HG03442 (cell line): ENCODE measurements around the gene CERS4.
A peak's percentile ranks its signal among the peaks of the same experiment; 100 is the strongest.
"Not testable (repeated sequence)": the region's sequence is repeated elsewhere in the genome, so short reads cannot be mapped to it uniquely, and the experiment has no call there.

ENCODE experiments used
- ATAC-seq: cut with Tn5 transposase; IDR thresholded peaks from one replicate; pipeline ENCODE4 v1.9.1; 2021; ENCODE audit warnings: mild to moderate bottlenecking, moderate library complexity; ENCODE audit not compliant: unreplicated experiment

CERS4 gene, protein sequence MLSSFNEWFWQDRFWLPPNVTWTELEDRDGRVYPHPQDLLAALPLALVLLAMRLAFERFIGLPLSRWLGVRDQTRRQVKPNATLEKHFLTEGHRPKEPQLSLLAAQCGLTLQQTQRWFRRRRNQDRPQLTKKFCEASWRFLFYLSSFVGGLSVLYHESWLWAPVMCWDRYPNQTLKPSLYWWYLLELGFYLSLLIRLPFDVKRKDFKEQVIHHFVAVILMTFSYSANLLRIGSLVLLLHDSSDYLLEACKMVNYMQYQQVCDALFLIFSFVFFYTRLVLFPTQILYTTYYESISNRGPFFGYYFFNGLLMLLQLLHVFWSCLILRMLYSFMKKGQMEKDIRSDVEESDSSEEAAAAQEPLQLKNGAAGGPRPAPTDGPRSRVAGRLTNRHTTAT

DNA sequence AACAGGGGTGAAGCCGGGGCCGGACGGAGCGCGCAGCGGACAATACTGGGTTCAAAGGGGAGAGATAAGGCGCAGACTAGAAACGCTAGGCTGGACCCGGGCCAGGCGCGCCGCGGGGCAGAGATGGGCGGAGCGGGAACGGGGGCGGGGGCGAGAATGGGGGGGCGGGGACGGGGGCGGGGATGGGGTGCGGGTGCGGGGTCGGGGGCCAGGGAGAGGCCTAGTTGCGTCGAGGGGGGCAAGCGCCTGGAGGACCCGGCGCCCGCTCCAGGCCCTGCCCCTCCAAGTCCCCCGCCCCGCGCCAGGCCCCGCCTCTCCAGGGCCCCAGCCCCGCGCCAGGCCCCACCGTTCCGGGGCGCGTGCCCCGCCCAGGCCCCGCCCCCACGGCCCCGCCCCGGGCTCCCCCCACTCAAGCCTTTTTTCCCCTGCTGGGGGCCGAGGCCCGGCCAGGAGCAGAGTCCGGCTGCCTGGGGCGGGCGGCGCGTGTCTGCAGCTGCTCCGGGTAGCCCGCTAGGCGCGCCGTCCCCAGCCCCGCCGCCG, at the start of gene CERS4:
TSS of gene CERS4 (plus strand) at position 449 of the 540 bp plus-strand sequence. CDS start 41,707 bp downstream, outside the sequence.
- peak; percentile 52 for ATAC-seq

DNA sequence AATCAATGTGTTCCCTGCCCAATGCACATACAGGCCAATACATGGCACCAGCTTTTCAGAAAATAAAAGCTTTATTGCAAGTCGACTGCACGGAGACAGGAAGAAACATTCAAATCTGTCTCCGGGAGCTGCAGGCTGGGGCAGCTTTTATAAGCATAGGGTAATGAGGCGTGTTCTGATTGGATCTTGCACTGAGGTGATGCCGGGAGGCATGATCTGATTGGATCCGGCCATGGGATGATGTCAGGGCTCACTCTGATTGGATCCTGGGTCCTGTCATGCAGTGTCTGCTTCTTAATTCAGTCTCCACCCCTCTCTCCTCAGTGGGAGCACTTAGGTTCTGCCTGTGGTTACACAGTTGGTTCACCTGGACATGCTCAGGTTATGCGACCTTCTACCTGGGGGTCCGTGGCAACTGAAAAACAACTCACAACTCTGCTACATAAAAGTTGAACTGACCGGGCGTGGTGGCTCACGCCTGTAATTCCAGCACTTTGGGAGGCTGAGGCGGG, 48.0 kb upstream of the CERS4 start:
- ATAC-seq = no peak

DNA sequence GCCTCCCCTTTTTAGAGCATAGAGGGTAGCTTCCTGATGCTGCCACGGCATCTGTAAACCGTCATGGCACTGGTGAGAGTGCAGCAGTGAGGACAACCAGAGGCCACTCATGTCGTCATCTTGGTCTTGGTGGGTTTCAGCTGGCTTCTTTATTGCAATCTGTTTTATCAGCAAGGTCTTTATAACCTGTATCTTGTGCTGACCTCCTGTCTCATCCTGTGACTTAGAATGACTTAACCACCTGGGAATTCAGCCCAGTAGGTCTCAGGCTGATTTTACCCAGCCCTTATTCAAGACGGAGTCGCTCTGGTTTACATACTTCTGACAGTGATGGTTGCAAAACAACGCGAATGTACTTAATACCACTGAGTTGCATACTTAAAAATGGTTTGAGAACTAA, 45.4 kb upstream of the CERS4 start:
- no peak for ATAC-seq

DNA sequence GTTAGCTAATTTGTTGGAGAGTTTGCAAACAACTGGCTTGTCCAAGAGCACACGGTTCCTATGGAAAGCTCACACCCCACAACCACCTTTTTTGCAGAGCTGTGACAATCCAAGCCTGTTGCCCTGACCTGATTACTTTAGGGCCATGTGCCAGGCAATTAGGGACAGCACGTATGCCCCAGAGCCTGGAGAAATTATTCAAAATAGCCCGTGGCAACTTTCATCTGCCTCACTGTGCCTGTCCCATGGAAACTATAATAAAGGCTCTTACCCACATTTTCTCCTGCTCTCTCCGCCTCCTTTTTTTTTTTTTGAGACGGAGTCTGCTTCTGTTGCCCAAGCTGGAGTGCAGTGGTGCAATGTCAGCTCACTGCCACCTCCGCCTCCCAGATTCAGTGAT, 41.2 kb upstream of the CERS4 start:
- ATAC-seq = no peak

DNA sequence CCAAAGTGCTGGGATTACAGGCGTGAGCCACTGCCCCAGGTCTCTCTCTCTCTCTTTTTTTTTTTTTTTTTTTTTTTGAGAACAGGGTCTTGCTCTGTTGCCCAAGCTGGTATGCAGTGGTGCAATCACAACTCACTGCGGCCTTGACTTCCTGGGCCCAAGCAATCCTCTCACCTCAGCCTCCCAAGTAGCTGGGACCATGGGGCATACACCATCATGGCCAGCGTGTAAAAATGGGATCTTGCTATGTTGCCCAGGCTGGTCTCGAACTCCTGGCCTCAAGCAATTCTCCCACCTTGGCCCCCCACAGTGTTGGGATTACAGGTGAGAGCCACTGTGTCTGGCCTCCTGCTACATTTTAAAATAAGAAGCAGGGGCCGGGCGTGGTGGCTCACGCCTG, 40.6 kb upstream of the CERS4 start:
- no peak for ATAC-seq

DNA sequence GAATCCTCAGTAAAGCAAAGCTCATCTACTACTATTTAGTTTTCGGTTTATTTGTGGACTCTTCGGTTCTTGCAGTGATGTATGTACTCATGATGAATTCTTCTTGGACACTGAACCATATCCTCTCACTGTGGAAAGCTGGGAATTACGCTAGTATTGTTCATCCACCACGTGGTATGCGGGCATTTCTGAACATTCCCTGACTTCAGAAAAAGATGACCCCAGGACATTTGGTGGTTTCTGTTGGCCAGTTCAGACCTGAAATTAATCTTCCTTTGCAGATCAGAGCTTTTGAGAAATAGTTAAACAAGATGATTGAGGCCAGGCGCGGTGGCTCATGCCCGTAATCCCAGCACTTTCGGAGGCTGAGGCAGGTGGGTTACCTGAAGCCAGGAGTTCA, 34.5 kb upstream of the CERS4 start:
- no peak for ATAC-seq

DNA sequence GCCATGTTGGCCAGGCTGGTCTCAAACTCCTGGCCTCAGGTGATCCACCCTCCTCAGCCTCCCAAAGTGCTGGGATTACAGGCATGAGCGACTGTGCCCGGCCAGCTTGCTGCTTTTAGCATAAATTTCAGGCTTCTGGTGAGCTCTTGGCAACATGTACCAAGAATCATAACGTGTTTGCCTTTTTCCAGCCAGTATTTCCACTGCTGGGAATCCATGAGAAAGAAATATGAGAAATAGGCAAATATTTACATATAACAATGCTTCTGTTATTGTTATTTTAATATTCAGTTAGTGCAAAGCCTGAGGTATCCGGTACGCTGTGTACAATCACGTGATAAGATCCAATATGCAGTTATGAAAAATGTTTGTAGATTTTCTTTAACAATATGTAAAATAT, 29.2 kb upstream of the CERS4 start:
- ATAC-seq = no peak

DNA sequence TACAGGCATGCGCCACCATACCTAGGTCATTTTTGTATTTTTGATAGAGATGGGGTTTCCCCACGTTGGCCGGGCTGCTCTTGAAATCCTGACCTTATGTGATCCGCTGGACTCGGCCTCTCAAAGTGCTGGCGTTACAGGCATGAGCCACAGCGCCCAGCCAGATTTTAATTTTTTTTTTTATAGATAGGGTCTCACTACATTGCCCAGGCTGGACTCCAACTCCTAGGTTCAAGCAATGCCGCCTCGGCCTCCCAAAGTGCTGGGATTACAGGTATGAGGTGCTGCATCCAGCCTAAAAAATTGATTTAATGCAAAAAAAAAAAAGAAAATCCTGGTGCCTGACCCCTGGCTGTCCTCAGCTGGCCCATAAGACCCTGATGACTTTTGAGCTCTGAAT, 24.9 kb upstream of the CERS4 start:
- ATAC-seq = no peak

DNA sequence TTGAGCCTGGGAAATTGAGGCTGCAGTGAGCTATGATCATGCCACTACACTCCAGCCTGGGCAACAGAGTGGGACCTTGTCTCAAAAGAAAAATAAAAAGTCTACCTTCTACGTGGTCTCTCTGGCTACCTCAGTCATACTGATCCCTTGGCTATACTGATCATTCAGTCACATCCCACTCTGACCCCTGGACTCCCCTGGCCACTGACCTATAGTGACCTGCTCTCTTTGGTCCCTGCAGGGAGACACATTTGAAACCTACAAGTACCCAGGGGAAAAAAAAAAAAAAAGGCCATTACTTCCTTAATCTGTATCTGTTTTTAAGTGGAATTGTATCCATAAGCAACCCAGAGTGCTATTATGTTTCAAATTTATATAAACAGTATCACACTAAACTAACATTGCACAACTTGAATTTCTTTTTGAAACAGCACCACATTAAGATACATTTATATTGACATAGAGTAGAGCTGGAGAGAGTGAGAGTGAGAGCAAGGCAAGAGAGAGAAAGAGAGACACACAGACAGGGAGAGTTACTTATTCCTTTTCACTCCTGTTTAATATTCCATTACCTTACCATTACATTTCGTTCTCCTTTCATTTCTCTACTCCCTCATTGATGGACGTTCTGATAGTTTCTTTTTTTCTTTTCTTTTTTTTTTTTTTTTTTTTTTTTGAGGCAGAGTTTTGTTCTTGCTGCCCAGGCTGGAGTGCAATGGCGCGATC, 23.7 kb upstream of the CERS4 start:
- no peak for ATAC-seq

DNA sequence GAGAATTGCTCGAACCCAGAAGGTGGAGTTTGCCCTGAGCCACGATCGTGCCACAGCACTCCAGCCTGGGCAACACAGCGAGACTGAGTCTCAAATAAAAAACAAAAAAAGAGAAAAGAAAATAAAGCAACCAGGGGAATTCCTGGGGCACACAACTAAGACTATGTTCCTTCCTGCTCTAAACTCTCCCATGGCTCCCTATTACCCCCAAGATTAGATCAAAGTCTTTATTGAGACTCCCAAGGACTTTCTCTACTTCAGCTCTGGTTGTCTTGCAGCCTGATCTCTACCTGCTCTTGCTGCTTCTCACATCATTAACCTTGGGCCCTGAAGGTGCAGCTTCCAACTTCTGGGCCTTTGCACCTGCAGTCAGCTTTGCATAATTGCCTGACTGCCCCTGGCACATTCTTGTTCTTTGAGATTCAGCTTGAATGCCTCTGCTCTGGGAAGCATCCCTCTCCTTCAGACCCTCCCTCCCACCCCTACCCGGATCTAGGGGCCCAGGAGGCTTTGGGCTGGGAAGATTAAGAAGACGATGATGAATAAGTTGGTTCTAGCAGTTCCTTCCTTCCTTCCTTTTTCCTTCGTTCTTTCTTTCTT, 16.8 kb upstream of the CERS4 start:
- ATAC-seq = no peak

DNA sequence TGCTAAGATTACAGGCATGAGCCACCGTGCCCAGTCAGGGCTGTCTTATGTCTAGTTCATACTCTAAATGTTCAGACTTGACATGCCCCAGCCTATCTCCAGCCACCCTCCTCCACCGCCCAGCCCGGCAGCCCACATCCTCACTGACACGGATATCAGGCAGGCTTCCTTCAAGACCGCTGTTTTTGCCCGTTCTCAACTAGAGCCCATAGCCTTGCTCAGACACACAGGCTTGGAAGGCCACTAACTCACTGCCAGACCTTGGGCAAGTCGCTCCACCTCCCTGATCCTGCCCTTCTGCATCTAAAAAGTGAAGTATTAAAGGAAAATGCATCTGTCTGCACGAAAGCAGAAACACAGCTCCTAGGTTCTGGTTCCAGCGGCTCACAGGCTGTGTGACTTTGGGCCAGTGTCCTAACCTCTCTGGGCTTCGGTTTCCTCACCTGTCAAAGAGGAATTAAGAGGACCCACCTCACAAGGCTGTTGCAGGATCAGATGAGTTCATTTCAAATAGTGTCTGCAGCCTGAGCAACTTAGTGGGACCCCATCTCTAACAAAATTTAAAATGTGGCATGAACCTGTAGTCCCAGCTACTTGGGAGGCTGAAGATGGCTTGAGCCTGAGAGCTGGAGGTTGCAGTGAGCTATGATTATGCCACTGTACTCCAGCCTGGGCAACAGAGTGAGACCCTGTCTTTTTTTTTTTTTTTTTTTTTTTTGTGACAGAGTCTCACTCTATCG, 14.5 kb upstream of the CERS4 start:
- ATAC-seq = no peak

DNA sequence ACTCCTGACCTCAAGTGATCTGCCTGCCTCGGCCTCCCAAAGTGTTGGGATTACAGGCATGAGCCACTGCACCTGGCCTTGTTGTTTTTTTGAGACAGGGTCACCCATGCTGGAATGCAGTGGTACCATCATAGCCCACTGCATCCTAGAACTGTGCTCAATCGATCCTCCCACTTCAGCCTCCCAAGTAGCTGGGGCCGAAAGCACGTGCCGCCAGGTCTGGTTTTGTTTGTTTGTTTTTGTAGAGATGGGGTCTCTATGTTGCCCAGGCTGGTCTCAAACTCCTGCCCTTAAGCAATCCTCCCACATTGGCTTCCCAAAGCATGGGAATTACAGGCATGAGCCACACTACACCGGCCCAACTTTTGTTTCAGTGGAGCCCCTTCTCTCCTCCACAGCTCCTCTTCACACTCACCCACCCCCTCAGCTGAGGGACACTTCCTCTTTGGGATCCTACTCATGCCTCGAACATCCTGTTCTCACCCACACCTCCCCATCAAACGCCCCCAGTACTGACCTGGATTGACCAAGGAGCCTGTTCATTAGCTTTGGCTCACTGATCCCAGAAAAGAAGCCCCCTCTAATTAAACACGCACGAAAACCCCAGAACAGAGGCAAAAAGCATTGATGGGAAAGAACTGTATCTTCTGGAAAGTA, 12.8 kb upstream of the CERS4 start:
- no peak for ATAC-seq

DNA sequence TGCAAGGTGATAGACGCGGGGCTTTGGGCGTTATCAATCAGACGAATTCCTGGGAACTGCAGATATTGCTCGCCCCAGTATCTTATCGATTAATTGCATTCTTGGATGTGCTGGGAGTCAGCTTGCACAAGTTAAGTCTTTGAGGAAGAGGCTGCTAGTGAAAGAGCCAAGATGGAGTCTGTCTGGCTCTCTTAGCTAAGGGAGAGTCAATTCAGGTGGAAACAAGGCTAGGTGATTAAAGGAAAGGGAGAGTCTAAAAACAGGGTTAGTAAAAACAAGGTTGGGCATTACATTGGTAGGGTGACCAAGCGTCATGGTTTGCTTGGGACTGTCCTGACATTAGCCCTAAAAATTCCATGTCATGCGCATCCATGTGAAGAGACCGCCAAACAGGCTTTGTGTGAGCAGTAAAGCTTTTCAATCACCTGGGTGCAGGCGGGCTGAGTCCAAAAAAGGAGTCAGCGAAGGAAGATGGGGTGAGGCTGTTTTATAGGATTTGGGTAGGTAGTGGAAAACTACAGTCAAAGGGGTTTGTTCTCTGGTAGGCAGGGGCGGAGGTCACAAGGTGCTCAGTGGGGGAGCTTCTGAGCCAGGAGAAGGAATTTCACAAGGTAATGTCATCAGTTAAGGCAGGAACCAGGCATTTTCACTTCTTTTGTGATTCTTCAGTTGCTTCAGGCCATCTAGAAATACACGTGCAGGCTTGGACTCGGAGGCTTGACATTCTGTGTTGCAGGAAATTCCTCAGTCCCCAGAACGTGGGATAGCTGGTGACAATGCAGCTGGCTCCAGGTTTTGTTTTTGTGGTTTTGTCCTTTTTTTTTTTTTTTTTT, 5.7 kb upstream of the CERS4 start:
- ATAC-seq = not testable (repeated sequence)

DNA sequence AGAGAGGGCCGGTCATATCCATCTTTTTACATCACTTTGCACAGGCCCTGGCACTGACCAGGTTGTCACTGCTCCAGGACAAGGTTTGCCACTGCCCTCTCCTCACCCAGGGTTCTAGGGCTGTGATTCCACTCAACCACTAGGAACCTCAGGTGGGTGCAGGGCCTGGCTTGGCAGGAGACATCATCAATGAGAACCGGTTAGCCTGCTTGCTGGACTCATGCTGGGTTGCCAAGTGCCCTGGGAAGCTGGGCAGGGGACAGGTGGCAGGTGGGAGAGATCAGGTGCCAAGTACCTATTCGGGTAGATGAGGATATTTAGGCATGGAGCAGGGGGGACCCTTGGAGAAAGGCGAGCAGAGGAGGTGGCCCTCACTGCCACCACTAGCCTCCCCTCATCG, 4.2 kb upstream of the CERS4 start:
- no peak for ATAC-seq

DNA sequence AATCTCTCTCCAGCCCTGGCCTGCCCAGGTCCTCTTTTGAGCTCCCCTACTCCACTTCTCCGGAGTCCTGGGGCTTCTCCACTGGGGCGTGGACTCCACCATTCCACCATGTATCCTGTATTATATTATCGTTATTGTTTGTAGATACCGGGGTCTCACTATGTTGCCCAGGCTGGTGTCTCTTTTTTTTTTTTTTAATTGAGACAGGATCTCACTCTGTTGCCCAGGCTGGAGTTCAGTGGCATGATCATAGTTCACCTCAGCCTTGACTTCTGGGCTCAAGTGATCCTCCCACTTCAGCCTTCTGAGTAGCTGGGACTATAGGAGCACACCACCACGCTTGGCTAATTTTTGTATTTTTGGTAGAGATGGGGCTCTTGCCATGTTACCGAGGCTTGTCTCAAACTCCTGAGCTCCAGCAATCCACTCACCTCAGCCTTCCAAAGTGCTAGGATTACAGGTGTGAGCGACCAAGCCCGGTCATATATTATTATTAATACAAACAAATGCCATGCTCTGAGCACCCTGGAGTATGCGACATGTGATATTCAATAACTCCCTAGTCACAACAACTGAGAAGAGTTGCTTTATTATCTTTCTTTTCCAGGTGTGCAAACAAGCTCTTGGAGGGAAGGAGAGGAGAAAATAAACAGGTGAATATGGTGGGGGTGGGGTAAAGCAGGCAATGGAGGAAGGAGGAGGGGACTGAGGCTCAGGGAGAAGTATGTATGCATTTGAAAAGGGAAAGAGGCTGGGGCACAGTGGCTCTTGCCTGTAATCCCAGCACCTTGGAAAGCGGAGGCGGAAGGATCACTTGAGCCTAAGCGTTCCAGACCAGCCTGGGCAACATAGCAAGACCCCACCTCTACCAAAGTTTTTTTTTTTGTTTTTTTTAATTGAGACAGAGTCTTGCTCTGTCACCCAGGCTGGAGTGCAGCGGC, 2.8 kb upstream of the CERS4 start:
- no peak for ATAC-seq

DNA sequence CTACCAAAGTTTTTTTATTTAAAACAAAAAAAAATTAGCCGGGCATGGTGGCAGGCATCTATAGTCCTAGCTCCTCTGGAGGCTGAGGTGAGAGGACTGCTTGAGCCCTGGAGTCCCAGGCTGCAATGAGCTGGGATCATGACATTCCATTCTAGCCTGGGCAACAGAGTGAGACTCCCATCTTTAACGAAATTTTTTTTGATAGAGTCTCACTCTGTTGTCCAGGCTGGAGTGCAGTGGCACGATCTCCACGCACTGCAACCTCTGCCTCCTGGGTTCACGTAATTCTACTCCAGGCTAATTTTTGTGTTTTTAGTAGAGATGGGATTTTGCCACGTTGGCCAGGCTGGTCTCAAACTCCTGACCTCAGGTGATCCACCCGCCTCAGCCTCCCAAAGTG, 1.8 kb upstream of the CERS4 start:
- ATAC-seq = not testable (repeated sequence)

DNA sequence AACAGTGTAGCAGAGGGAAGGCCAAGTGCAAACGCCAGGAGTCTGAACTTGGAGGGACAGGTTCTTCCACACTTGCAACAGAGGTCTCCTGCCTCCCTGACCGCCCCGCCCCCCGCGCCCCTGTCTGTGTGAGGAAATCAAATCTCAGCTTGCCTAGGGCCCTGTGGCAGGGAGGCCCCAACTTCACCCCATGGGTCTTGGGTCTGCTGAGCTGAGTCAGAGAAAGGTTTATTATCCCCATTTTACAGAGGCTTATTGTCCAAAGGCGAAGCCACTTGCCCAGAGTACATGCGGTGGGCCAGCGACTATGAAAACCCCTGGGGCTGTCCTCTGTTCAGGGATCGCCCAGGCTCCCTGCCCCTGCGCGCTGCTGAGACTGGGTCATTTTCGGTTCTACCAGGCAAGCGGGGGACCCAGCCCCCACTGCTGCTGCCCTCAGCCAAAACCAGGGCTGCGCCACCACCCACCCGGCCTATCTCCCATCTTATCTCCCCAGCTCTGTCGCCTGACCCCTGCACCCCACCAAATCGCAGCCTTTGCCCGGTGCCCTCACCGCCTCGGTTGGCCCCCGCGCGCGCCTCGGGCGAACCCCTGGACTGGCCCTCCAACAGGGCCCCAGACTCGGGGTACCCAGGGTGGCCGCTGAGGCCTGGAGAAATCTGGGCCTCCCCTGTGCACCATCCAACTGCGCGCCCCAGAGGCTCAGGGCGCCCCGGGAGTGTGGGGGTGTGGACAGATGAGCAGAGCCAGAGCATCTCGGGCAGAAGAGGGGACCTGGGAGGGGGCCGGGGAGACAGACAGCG, 850 bp upstream of the CERS4 start:
- peak; percentile 5 for ATAC-seq
